SU-DHL-6 (cell line): ENCODE data around the gene FHAD1.

Experiments
- H2AFZ ChIP-seq: fragments of 200-600 bp; sonication (generic); 2 replicates; pipeline ENCODE4 v1.6.1; 2014; ENCODE audit warnings: low read depth, mild to moderate bottlenecking, moderate library complexity, mixed read lengths, antibody characterized with exemption, low read length; ENCODE audit not compliant: severe bottlenecking
- H3F3A ChIP-seq: fragments of 200-600 bp; shearing (Covaris generic); 2 replicates; pipeline ENCODE4 v1.6.0; 2016; ENCODE audit warnings: antibody characterized with exemption, mild to moderate bottlenecking; ENCODE audit not compliant: insufficient read depth
- H3K27ac ChIP-seq: fragments of 200-600 bp; sonication (generic); 2 replicates; pipeline ENCODE4 v1.5.1; 2016; ENCODE audit warnings: low read depth, mild to moderate bottlenecking, low read length, moderate library complexity, mixed read lengths
- H3K27me3 ChIP-seq: fragments of 200-600 bp; sonication (generic), shearing (Covaris generic); 2 replicates; pipeline ENCODE4 v1.6.0; 2014; ENCODE audit warnings: mild to moderate bottlenecking, low read length
- H3K36me3 ChIP-seq: fragments of 200-600 bp; sonication (generic); 2 replicates; pipeline ENCODE4 v1.6.1; 2014; ENCODE audit warnings: mild to moderate bottlenecking, low read length, mixed read lengths
- H3K4me2 ChIP-seq: fragments of 300-600, 200-600 bp; shearing (Covaris generic), sonication (generic); 2 replicates; pipeline ENCODE4 v1.6.0; 2014; ENCODE audit warnings: low read length, low read depth, mild to moderate bottlenecking; ENCODE audit not compliant: poor library complexity, severe bottlenecking
- H3K4me3 ChIP-seq: fragments of 200-600 bp; sonication (generic); 2 replicates; pipeline ENCODE4 v1.5.1; 2014; ENCODE audit warnings: antibody characterized with exemption, low read length, mild to moderate bottlenecking, mixed read lengths; ENCODE audit not compliant: insufficient read depth, poor library complexity, severe bottlenecking
- H3K79me2 ChIP-seq: fragments of 200-600 bp; sonication (generic); 2 replicates; pipeline ENCODE4 v1.6.1; 2014; ENCODE audit warnings: mild to moderate bottlenecking, low read length, moderate library complexity; ENCODE audit not compliant: insufficient read depth
- H3K9ac ChIP-seq: fragments of 200-600 bp; sonication (generic); 2 replicates; pipeline ENCODE4 v1.7.0; 2014; ENCODE audit warnings: mild to moderate bottlenecking, low read length
- H3K9me2 ChIP-seq: fragments of 200-600 bp; sonication (generic); replicated peaks from 2 replicates; pipeline ENCODE4 v1.6.1; 2014; ENCODE audit warnings: low read length; ENCODE audit not compliant: insufficient read depth
- H3K9me3 ChIP-seq: fragments of 200-600 bp; sonication (generic); 2 replicates; pipeline ENCODE4 v1.6.1; 2014; ENCODE audit warnings: low read length, mixed read lengths; ENCODE audit not compliant: insufficient read depth
- H4K20me1 ChIP-seq: fragments of 200-600 bp; sonication (generic); 2 replicates; pipeline ENCODE4 v1.6.1; 2014; ENCODE audit warnings: low read depth, mild to moderate bottlenecking, antibody characterized with exemption, low read length, moderate library complexity, mixed read lengths
- EZH2phosphoT487 ChIP-seq: fragments of 200-600 bp; sonication (generic), shearing (Covaris generic); conservative IDR thresholded peaks from 2 replicates; pipeline ENCODE4 v1.6.1; 2018; ENCODE audit warnings: mild to moderate bottlenecking, antibody characterized with exemption, low read length, moderate library complexity, mixed read lengths
- TF ChIP-seq, protein P1 (sequence below): fragments of 200-600 bp; sonication (generic); IDR thresholded peaks from one replicate; pipeline ENCODE4 v1.5.1; 2017; ENCODE audit warnings: antibody characterized with exemption, mild to moderate bottlenecking, low read length, moderate library complexity; ENCODE audit not compliant: insufficient read depth, poor library complexity, severe bottlenecking

FHAD1 gene

DNA sequence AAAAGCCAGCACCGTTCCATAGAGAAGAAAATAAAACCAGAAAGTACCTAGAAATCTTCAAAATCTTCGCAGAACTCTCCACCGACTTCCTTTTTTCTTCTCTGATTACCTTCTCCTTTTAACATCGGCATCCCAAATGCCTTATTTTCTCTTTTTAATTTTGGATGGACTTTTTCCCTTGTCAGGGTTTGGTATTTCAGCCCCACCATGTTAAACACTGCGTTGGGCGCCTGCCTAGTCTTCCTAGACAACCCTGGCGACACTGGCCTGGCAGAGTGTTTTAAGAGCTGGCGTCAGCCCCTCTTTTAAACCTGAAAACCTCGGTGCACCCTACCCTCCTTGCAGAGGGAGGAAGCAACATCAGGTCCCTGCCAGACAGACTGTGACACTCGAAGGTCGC is 96.7 kb downstream of the FHAD1 start:
- H3K9ac ChIP-seq, result no peak overlapping the region
- H2AFZ ChIP-seq, result no peak overlapping the region
- H3K27me3 ChIP-seq, result no peaks in the 10 kb centered on the region
- H3F3A ChIP-seq, result no peaks in the 10 kb centered on the region
- H4K20me1 ChIP-seq, result no peaks in the 10 kb centered on the region
- no peaks in the 10 kb centered on the region for H3K79me2 ChIP-seq
- H3K36me3 ChIP-seq, result no peaks in the 10 kb centered on the region
- H3K4me2 ChIP-seq, result no peak overlapping the region
- no peak overlapping the region for H3K27ac ChIP-seq
- H3K9me2 ChIP-seq, result no peaks in the 10 kb centered on the region
- no peak for TF ChIP-seq EZH2phosphoT487
- TF ChIP-seq, protein P1, sequence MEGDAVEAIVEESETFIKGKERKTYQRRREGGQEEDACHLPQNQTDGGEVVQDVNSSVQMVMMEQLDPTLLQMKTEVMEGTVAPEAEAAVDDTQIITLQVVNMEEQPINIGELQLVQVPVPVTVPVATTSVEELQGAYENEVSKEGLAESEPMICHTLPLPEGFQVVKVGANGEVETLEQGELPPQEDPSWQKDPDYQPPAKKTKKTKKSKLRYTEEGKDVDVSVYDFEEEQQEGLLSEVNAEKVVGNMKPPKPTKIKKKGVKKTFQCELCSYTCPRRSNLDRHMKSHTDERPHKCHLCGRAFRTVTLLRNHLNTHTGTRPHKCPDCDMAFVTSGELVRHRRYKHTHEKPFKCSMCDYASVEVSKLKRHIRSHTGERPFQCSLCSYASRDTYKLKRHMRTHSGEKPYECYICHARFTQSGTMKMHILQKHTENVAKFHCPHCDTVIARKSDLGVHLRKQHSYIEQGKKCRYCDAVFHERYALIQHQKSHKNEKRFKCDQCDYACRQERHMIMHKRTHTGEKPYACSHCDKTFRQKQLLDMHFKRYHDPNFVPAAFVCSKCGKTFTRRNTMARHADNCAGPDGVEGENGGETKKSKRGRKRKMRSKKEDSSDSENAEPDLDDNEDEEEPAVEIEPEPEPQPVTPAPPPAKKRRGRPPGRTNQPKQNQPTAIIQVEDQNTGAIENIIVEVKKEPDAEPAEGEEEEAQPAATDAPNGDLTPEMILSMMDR, result no peak
- H3K9me3 ChIP-seq, result no peaks in the 10 kb centered on the region
- H3K4me3 ChIP-seq, result no peak overlapping the region

DNA sequence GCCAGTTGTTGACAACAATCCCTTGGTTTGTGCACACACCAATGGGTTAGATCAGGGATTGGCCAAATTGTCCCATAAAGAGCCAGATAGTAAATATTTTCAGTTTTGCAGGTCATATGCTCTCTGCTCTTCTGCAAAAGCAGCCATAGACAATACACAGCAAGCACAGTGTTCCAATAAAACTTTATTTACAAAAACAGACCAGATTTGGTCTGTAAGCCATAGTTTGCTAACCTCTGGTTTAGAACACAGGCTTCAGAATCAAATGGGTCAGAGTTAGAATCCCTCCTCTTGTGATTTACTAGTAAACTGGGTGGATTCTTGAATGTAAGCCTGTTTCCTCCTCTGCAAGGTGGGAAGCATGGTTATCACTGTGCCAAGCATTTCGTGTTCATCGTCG is 97.4 kb downstream of the FHAD1 start:
- TF ChIP-seq, protein P1, result no peak
- Histone ChIP-seq H3K36me3 (no peaks in the 10 kb centered on the region), H3K27ac (no peak overlapping the region), H3K4me2 (no peak overlapping the region), H3F3A (no peaks in the 10 kb centered on the region), H3K4me3 (no peak overlapping the region), H2AFZ (no peak overlapping the region), H3K27me3 (no peaks in the 10 kb centered on the region), H4K20me1 (no peaks in the 10 kb centered on the region), H3K9ac (no peak overlapping the region), H3K9me3 (no peaks in the 10 kb centered on the region), H3K79me2 (no peaks in the 10 kb centered on the region), H3K9me2 (no peaks in the 10 kb centered on the region)

DNA sequence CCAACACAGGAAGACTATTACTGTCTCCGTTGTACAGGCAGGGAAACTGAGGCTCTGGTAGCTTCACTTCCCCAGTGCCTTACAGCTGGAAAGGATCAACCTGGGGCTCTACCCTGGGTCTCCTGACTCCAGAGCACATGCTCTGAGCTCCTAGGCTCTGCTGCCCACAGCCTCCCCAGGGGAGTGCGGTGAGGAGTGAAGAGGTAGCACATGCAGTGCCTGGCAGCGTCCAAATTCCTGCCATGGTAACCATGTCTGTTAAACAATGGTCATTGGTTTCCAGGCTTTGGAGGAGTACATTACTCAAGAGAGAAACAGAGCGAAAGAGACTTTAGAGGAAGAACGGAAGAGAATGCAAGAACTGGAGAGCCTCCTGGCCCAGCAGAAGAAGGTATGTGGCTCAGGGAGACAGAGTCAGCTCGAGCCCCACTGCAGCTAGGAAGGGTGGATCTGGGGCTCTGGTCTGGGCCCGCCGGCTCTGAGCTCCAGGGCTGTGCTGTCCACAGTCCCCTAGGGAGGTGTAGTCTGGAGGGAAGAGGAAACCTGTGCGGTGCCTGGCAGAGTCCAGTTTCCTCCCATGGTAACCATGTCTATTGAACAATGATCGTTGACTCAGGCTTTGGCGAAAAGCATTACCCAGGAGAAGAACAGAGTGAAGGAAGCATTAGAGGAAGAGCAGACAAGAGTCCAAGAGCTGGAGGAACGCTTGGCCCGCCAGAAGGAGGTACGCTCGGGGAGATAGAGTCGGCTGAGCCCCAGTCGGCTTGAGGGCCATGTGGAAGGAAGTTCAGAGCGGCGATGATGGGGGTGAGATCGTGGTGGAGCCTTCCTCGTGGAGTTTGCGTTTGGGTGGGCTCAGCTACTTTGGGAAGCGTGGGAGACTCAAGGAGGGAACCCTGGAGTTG is 98.0 kb downstream of the FHAD1 start:
- no peak overlapping the region for H3K9ac ChIP-seq
- H3K27ac ChIP-seq, result no peak overlapping the region
- no peaks in the 10 kb centered on the region for H3K27me3 ChIP-seq
- no peaks in the 10 kb centered on the region for H3K9me2 ChIP-seq
- H3K9me3 ChIP-seq, result no peaks in the 10 kb centered on the region
- no peaks in the 10 kb centered on the region for H3K79me2 ChIP-seq
- no peaks in the 10 kb centered on the region for H4K20me1 ChIP-seq
- H3K36me3 ChIP-seq, result no peaks in the 10 kb centered on the region
- H3K4me2 ChIP-seq, result no peak overlapping the region
- no peak overlapping the region for H3K4me3 ChIP-seq
- no peak overlapping the region for H2AFZ ChIP-seq
- H3F3A ChIP-seq, result no peaks in the 10 kb centered on the region
- TF ChIP-seq EZH2phosphoT487, result no peak
- TF ChIP-seq, protein P1, result no peak
